ENCODE results near the gene PGBD5. TPM values are rescaled to one million over a fixed set of nuclear protein-coding genes. Genes with fewer than 3 reads are reported as not detected.

PGBD5 gene
- total RNA-seq, 1 donor from 2014 or later = 15.9 TPM

GRCh38 chr1:230379928-230380327, 46.2 kb downstream of the PGBD5 start:
- no peak for FAIRE-seq
- no peak for DNase-seq (ENCODE audit: low spot score in 2 of 2)

GRCh38 chr1:230379462-230379861, 46.7 kb downstream of the PGBD5 start:
- DNase-seq (ENCODE audit: low spot score in 2 of 2) (no peak), FAIRE-seq (no peak)

- FAIRE-seq = no peak
Measured at GRCh38 chr1:230377851-230378250, 48.3 kb downstream of the PGBD5 start.

GRCh38 chr1:230377324-230377723, 48.8 kb downstream of the PGBD5 start:
- no peak for FAIRE-seq
- DNase-seq (ENCODE audit: low spot score in 2 of 2) = no peak

More at GRCh38 chr1:230377851-230378250, 48.3 kb downstream of the PGBD5 start:
- DNase-seq (ENCODE audit: low spot score in 2 of 2) = no peak

GRCh38 chr1:230376296-230376695, 49.8 kb downstream of the PGBD5 start:
- no peak for FAIRE-seq
- DNase-seq (ENCODE audit: low spot score in 2 of 2) = no peak

- DNase-seq (ENCODE audit: low spot score in 2 of 2) (peak in 1 of 2 donors; percentile 40), FAIRE-seq (no peak)
Measured at GRCh38 chr1:230375780-230376179, 50.4 kb downstream of the PGBD5 start.

- DNase-seq (ENCODE audit: low spot score in 2 of 2) (no peak), FAIRE-seq (no peak)
Measured at GRCh38 chr1:230375147-230375546, 51.0 kb downstream of the PGBD5 start.

GRCh38 chr1:230371923-230372703, 54.0 kb downstream of the PGBD5 start:
- FAIRE-seq (no peak), DNase-seq (ENCODE audit: low spot score in 2 of 2) (no peak)

GRCh38 chr1:230370109-230370508, 56.0 kb downstream of the PGBD5 start:
- DNase-seq (ENCODE audit: low spot score in 2 of 2) (no peak), FAIRE-seq (no peak)

- no peak for FAIRE-seq
- no peak for DNase-seq (ENCODE audit: low spot score in 2 of 2)
Measured at GRCh38 chr1:230368871-230369270, 57.3 kb downstream of the PGBD5 start.

- no peak for FAIRE-seq
- no peak for DNase-seq (ENCODE audit: low spot score in 2 of 2)
Measured at GRCh38 chr1:230368363-230368762, 57.8 kb downstream of the PGBD5 start.

GRCh38 chr1:230366504-230366915, 59.6 kb downstream of the PGBD5 start:
- no peak for FAIRE-seq

GRCh38 chr1:230365723-230366307, 60.3 kb downstream of the PGBD5 start:
- DNase-seq (ENCODE audit: low spot score in 2 of 2) (no peak), FAIRE-seq (no peak)

More at GRCh38 chr1:230366504-230366915, 59.6 kb downstream of the PGBD5 start:
- no peak for DNase-seq (ENCODE audit: low spot score in 2 of 2)

GRCh38 chr1:230362949-230363348, 63.2 kb downstream of the PGBD5 start:
- FAIRE-seq (no peak), DNase-seq (ENCODE audit: low spot score in 2 of 2) (no peak)

GRCh38 chr1:230361941-230362340, 64.2 kb downstream of the PGBD5 start:
- no peak for FAIRE-seq

GRCh38 chr1:230359992-230360668, 66.0 kb downstream of the PGBD5 start:
- FAIRE-seq (no peak), DNase-seq (ENCODE audit: low spot score in 2 of 2) (no peak)

More at GRCh38 chr1:230361941-230362340, 64.2 kb downstream of the PGBD5 start:
- no peak for DNase-seq (ENCODE audit: low spot score in 2 of 2)

GRCh38 chr1:230356869-230357794, 69.0 kb downstream of the PGBD5 start:
- DNase-seq (ENCODE audit: low spot score in 2 of 2) = no peak
- no peak for FAIRE-seq

- DNase-seq (ENCODE audit: low spot score in 2 of 2) = no peak
- no peak for FAIRE-seq
Measured at GRCh38 chr1:230356190-230356589, 69.9 kb downstream of the PGBD5 start.

GRCh38 chr1:230355594-230355993, 70.5 kb downstream of the PGBD5 start:
- DNase-seq (ENCODE audit: low spot score in 2 of 2) (no peak), FAIRE-seq (no peak)

- FAIRE-seq (no peak), DNase-seq (ENCODE audit: low spot score in 2 of 2) (no peak)
Measured at GRCh38 chr1:230355128-230355527, 71.0 kb downstream of the PGBD5 start.

Data from frontal cortex (tissue), 4 donors.